GM23338 (cell line): ENCODE measurements around the gene ANP32A. TPM values are rescaled to one million over a fixed set of nuclear protein-coding genes. Genes with fewer than 3 reads are reported as not detected.

ENCODE experiments used
- ATAC-seq: fragments of 200-7000 bp; cut with Tn5 transposase; 3 replicates; pipeline ENCODE4 v1.9.1; 2020
- DNase-seq: peaks from one replicate; pipeline ENCODE4 v3.0.0-alpha.2; 2015; ENCODE audit warnings: low spot score
- H2AFZ ChIP-seq: fragments of 200-600 bp; sonication (generic); 2 replicates; pipeline ENCODE4 v1.8.0; 2016; ENCODE audit warnings: antibody characterized with exemption, mild to moderate bottlenecking, moderate library complexity
- H3F3A ChIP-seq: fragments of 200-600 bp; sonication (generic); replicated peaks from 2 replicates; pipeline ENCODE4 v1.8.0; 2017; ENCODE audit warnings: antibody characterized with exemption, mixed run types, low read depth
- H3K27ac ChIP-seq: fragments of 200-600 bp; sonication (generic); 2 replicates; pipeline ENCODE4 v1.6.1; 2016; ENCODE audit warnings: low read depth
- H3K27me3 ChIP-seq: fragments of 200-600 bp; sonication (generic); 2 replicates; pipeline ENCODE4 v1.8.0; 2016; ENCODE audit warnings: mild to moderate bottlenecking, mixed run types, moderate library complexity; ENCODE audit not compliant: insufficient read depth
- H3K36me3 ChIP-seq: fragments of 200-600 bp; sonication (generic); 2 replicates; pipeline ENCODE4 v1.8.0; 2016; ENCODE audit warnings: mild to moderate bottlenecking; ENCODE audit not compliant: insufficient read depth
- H3K4me1 ChIP-seq: fragments of 200-600 bp; sonication (generic); 2 replicates; pipeline ENCODE4 v1.8.0; 2016; ENCODE audit warnings: mild to moderate bottlenecking, moderate library complexity; ENCODE audit not compliant: insufficient read depth
- H3K4me2 ChIP-seq: fragments of 200-600 bp; sonication (generic); 2 replicates; pipeline ENCODE4 v1.7.1; 2017; ENCODE audit warnings: mixed run types
- H3K4me3 ChIP-seq: fragments of 200-600 bp; sonication (generic); 2 replicates; pipeline ENCODE4 v1.6.1; 2016; ENCODE audit warnings: mixed run types
- H3K79me2 ChIP-seq: fragments of 200-600 bp; sonication (generic); replicated peaks from 2 replicates; pipeline ENCODE4 v1.8.0; 2017; ENCODE audit warnings: mild to moderate bottlenecking; ENCODE audit not compliant: insufficient read depth
- H3K9me2 ChIP-seq: fragments of 200-600 bp; sonication (generic); 2 replicates; pipeline ENCODE4 v1.8.0; 2017; ENCODE audit not compliant: insufficient read depth
- H4K20me1 ChIP-seq: fragments of 200-600 bp; sonication (generic); replicated peaks from 2 replicates; pipeline ENCODE4 v1.8.0; 2017; ENCODE audit warnings: mild to moderate bottlenecking; ENCODE audit not compliant: insufficient read depth
- H3K27ac Mint-ChIP-seq: 2 replicates; pipeline ENCODE4 v1.8.0; 2020; ENCODE audit warnings: inconsistent platforms, mild to moderate bottlenecking, moderate library complexity, mixed read lengths
- H3K27me3 Mint-ChIP-seq: 3 replicates; pipeline ENCODE4 v1.8.0; 2022; ENCODE audit warnings: low read depth, mild to moderate bottlenecking, moderate library complexity, mixed read lengths, inconsistent platforms; ENCODE audit not compliant: insufficient read depth, poor library complexity
- H3K36me3 Mint-ChIP-seq: 3 replicates; pipeline ENCODE4 v1.8.0; 2021; ENCODE audit warnings: low read depth, mild to moderate bottlenecking, inconsistent platforms, moderate library complexity, mixed read lengths
- H3K4me1 Mint-ChIP-seq: 3 replicates; pipeline ENCODE4 v1.8.0; 2020; ENCODE audit warnings: mild to moderate bottlenecking, inconsistent platforms, mixed read lengths
- H3K4me3 Mint-ChIP-seq: 3 replicates; pipeline ENCODE4 v1.8.0; 2021; ENCODE audit warnings: moderate library complexity, mild to moderate bottlenecking, inconsistent platforms, mixed read lengths
- H3K9me3 Mint-ChIP-seq: 3 replicates; pipeline ENCODE4 v1.8.0; 2020; ENCODE audit warnings: moderate library complexity, mild to moderate bottlenecking, inconsistent platforms, mixed read lengths
- CREB1 ChIP-seq: fragments of 250-450 bp; sonication (Bioruptor Pico); IDR thresholded peaks from 2 replicates; pipeline ENCODE4 v1.5.0; 2020; ENCODE audit warnings: low read depth, mild to moderate bottlenecking, moderate library complexity
- CTCF ChIP-seq, 2 experiments: fragments of 200-600 bp in 1 of 2; sonication (generic) in 1 of 2; conservative IDR thresholded peaks; 2 replicates each; pipeline versions ENCODE4 v1.5.1 to v1.6.1; 2016 to 2017; ENCODE audit warnings: antibody characterized with exemption in 2 of 2, low read depth in 2 of 2, mild to moderate bottlenecking in 2 of 2, moderate library complexity in 1 of 2
- ETS1 ChIP-seq: IDR thresholded peaks from 2 replicates; pipeline ENCODE4 v1.6.1; 2016; ENCODE audit warnings: antibody characterized with exemption
- EZH2 ChIP-seq: fragments of 200-600 bp; sonication (generic); IDR thresholded peaks from one replicate; pipeline ENCODE4 v1.8.0; 2017; ENCODE audit warnings: antibody characterized with exemption, mild to moderate bottlenecking, low read depth; ENCODE audit not compliant: unreplicated experiment
- EZH2phosphoT487 ChIP-seq: fragments of 200-600 bp; sonication (generic); IDR thresholded peaks from one replicate; pipeline ENCODE4 v1.8.1; 2018; ENCODE audit warnings: antibody characterized with exemption; ENCODE audit not compliant: unreplicated experiment
- JUNB ChIP-seq: IDR thresholded peaks from one replicate; pipeline ENCODE4 v1.6.1; 2016; ENCODE audit warnings: antibody characterized with exemption; ENCODE audit not compliant: unreplicated experiment
- POLR2AphosphoS5 ChIP-seq: IDR thresholded peaks from 2 replicates; pipeline ENCODE4 v1.6.1; 2016; ENCODE audit warnings: antibody characterized with exemption, low read depth
- STAT1 ChIP-seq: IDR thresholded peaks from one replicate; pipeline ENCODE4 v1.6.1; 2016; ENCODE audit warnings: antibody characterized with exemption; ENCODE audit not compliant: unreplicated experiment
- ZNF114 ChIP-seq: fragments of 250-450 bp; sonication (Bioruptor Pico); IDR thresholded peaks from 2 replicates; pipeline ENCODE4 v1.5.0; 2020; ENCODE audit warnings: mild to moderate bottlenecking, moderate library complexity
- ZNF331 ChIP-seq: fragments of 250-450 bp; sonication (Bioruptor Pico); IDR thresholded peaks from 2 replicates; pipeline ENCODE4 v1.5.0; 2020; ENCODE audit warnings: low read depth, mild to moderate bottlenecking, moderate library complexity
- ZNF462 ChIP-seq: fragments of 250-450 bp; sonication (Bioruptor Pico); IDR thresholded peaks from 2 replicates; pipeline ENCODE4 v1.5.0; 2020; ENCODE audit warnings: mild to moderate bottlenecking, moderate library complexity
- polyA plus RNA-seq: library from polyadenylated mRNA; unstranded; fragments of >200 nt; fragmentation: Nextera tagmentation; extraction: Ambion mirVana; gene quantifications from 2 replicates; pipeline ENCODE4 v1.2.1, GENCODE V29; 2016
- total RNA-seq: library from RNA; depleted of rRNA; stranded (reverse); fragments of >200 nt; shearing (Covaris generic); gene quantifications from 2 replicates; pipeline ENCODE4 v1.2.3, GENCODE V29; 2014
- TF ChIP-seq, protein P1 (sequence below): IDR thresholded peaks from one replicate; pipeline ENCODE4 v1.6.1; 2018; ENCODE audit warnings: antibody characterized with exemption; ENCODE audit not compliant: unreplicated experiment

ANP32A gene
- total and polyA plus RNA-seq, 2 experiments from 2014 or later: 204 to 304 TPM

GRCh38 chr15:68808770-68809169, 11.9 kb downstream of the ANP32A start (continued):
- TF ChIP-seq STAT1 (no peak), CREB1 (CRISPR knock-in tag) (no peak), ETS1 (no peak), EZH2 (no peak), CTCF (conservative IDR thresholded peaks at IDR 0.05; ENCODE audit: low read depth in 2 of 2) (no peak)

DNA sequence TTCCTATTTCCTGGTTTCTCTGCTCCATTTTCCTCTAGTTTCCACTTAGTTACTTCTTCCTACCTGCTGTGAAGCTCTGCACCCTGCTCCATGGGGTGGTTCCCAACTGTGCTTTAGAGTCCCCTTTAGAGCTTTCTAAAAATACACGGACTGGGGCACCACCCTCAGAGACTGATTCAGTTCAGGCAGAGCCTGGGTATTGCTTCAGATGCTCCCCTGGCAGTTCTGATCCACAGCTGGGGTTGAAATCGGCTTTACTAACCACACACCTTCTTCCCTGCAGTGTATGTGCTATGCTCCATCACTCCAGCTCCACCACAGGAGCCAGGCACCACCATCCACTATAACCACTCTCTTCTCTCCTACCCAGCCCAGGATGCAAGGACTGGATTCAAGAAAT, 12.6 kb downstream of the ANP32A start:
- H3K4me2 ChIP-seq: peak overlapping the region; percentile 48
- Mint-ChIP-seq H3K4me1 (peaks cover 64% of the 10 kb centered on the region), H3K4me3 (no peak overlapping the region)
- TF ChIP-seq EZH2 (no peak), ZNF331 (CRISPR knock-in tag) (no peak), EZH2phosphoT487 (no peak), POLR2AphosphoS5 (no peak), ETS1 (no peak), ZNF462 (CRISPR knock-in tag) (no peak), ZNF114 (no peak), JUNB (no peak)
- TF ChIP-seq, protein P1, sequence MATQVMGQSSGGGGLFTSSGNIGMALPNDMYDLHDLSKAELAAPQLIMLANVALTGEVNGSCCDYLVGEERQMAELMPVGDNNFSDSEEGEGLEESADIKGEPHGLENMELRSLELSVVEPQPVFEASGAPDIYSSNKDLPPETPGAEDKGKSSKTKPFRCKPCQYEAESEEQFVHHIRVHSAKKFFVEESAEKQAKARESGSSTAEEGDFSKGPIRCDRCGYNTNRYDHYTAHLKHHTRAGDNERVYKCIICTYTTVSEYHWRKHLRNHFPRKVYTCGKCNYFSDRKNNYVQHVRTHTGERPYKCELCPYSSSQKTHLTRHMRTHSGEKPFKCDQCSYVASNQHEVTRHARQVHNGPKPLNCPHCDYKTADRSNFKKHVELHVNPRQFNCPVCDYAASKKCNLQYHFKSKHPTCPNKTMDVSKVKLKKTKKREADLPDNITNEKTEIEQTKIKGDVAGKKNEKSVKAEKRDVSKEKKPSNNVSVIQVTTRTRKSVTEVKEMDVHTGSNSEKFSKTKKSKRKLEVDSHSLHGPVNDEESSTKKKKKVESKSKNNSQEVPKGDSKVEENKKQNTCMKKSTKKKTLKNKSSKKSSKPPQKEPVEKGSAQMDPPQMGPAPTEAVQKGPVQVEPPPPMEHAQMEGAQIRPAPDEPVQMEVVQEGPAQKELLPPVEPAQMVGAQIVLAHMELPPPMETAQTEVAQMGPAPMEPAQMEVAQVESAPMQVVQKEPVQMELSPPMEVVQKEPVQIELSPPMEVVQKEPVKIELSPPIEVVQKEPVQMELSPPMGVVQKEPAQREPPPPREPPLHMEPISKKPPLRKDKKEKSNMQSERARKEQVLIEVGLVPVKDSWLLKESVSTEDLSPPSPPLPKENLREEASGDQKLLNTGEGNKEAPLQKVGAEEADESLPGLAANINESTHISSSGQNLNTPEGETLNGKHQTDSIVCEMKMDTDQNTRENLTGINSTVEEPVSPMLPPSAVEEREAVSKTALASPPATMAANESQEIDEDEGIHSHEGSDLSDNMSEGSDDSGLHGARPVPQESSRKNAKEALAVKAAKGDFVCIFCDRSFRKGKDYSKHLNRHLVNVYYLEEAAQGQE: no peak

More for the DNA sequence above, 12.6 kb downstream of the ANP32A start:
- DNase-seq (no peak), ATAC-seq (no peak; the same call in 1 of the 3 replicates)
- H3K9me2 ChIP-seq: no peaks in the 10 kb centered on the region
- H3K36me3 ChIP-seq: no peaks in the 10 kb centered on the region
- H4K20me1 ChIP-seq: peaks cover 90% of the 10 kb centered on the region
- H3K9me3 Mint-ChIP-seq: no peaks in the 10 kb centered on the region
- peaks cover 100% of the 10 kb centered on the region for H3K79me2 ChIP-seq
- no peak overlapping the region for H3K27ac Mint-ChIP-seq
- peaks cover 8% of the 10 kb centered on the region for H3K27me3 Mint-ChIP-seq
- H3K4me3 ChIP-seq: no peak overlapping the region
- no peaks in the 10 kb centered on the region for H3F3A ChIP-seq
- H3K27ac ChIP-seq: no peak overlapping the region
- H3K36me3 Mint-ChIP-seq: peaks cover 24% of the 10 kb centered on the region
- H3K27me3 ChIP-seq: no peaks in the 10 kb centered on the region
- H2AFZ ChIP-seq: no peak overlapping the region
- peaks cover 42% of the 10 kb centered on the region for H3K4me1 ChIP-seq
